ENCODE data around the gene SLBP. TPM values are rescaled to one million over a fixed set of nuclear protein-coding genes. Genes with fewer than 3 reads are reported as not detected.

SLBP gene
- total and polyA plus RNA-seq, 10 of the 15 experiments (the other 5 are each of a cell fraction or from before 2014, with no cell fraction given), result 94.4 to 278 (median 158) TPM

DNA sequence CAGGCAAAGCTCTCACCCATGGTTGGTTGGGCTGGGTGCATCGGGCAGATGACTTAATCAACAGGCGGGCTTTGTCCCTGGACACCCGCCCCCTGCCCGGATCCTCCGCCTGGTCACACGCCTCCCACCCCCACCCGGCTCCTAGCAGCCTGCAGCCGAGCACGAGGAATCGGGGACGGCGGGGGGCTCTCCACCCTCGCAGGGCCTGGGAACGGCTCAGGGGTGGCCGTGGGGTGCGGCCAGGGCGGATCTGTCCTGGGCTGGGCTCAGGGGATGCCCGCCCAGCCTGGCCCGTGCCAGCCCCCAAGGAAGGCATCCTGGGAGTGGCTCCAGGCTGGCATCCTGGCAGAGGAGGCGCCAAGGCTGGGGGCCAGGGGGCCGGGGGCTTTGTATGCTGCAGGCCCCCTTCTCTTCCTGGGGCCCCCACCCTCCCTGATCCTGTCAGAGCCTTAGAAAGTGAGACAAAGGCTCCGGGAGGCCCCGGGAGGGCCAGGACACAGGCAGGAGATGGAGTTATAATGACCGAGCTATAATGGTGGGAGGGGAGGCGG, 48.5 kb upstream of the SLBP start:
- TF ChIP-seq PAX8 (IDR thresholded peaks at IDR 0.05), result no peak
- no peak for TF ChIP-seq SRF (IDR thresholded peaks at IDR 0.05; ENCODE audit: low read depth in 2 of 2, low read length in 2 of 2)
- no peak for TF ChIP-seq YY1 (IDR thresholded peaks at IDR 0.05; ENCODE audit: low read depth, low read length)
- TF ChIP-seq, protein P1, sequence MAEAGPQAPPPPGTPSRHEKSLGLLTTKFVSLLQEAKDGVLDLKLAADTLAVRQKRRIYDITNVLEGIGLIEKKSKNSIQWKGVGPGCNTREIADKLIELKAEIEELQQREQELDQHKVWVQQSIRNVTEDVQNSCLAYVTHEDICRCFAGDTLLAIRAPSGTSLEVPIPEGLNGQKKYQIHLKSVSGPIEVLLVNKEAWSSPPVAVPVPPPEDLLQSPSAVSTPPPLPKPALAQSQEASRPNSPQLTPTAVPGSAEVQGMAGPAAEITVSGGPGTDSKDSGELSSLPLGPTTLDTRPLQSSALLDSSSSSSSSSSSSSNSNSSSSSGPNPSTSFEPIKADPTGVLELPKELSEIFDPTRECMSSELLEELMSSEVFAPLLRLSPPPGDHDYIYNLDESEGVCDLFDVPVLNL (IDR thresholded peaks at IDR 0.05; ENCODE audit: low read depth, low read length), result no peak
- TF ChIP-seq, protein P2, sequence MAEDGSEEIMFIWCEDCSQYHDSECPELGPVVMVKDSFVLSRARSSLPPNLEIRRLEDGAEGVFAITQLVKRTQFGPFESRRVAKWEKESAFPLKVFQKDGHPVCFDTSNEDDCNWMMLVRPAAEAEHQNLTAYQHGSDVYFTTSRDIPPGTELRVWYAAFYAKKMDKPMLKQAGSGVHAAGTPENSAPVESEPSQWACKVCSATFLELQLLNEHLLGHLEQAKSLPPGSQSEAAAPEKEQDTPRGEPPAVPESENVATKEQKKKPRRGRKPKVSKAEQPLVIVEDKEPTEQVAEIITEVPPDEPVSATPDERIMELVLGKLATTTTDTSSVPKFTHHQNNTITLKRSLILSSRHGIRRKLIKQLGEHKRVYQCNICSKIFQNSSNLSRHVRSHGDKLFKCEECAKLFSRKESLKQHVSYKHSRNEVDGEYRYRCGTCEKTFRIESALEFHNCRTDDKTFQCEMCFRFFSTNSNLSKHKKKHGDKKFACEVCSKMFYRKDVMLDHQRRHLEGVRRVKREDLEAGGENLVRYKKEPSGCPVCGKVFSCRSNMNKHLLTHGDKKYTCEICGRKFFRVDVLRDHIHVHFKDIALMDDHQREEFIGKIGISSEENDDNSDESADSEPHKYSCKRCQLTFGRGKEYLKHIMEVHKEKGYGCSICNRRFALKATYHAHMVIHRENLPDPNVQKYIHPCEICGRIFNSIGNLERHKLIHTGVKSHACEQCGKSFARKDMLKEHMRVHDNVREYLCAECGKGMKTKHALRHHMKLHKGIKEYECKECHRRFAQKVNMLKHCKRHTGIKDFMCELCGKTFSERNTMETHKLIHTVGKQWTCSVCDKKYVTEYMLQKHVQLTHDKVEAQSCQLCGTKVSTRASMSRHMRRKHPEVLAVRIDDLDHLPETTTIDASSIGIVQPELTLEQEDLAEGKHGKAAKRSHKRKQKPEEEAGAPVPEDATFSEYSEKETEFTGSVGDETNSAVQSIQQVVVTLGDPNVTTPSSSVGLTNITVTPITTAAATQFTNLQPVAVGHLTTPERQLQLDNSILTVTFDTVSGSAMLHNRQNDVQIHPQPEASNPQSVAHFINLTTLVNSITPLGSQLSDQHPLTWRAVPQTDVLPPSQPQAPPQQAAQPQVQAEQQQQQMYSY (CRISPR knock-in tag; IDR thresholded peaks at IDR 0.05), result no peak
- TF ChIP-seq KAT2A (conservative IDR thresholded peaks at IDR 0.05; ENCODE audit: control insufficient read depth, low read depth, low read length), result no peak
- no peak for TF ChIP-seq YBX1 (IDR thresholded peaks at IDR 0.05)
- SMC1A ChIA-PET (ENCODE audit: uncharacterized antibody, unreplicated experiment), result no interaction called here
- WGBS (ENCODE audit: insufficient coverage, insufficient replicate concordance, low lambda C conversion rate, missing lambda C conversion rate), result 67% methylated on average over 22 of the region's 25 CpGs

More for the DNA sequence above, 48.5 kb upstream of the SLBP start:
- Histone ChIP-seq H3K9me3 (replicated peaks; ENCODE audit: control insufficient read depth, insufficient read depth, low read length) (no peaks in the 10 kb centered on the region), H3K4me3 (no peak overlapping the region), H3K27me3 (replicated peaks in 1 of 2; ENCODE audit: control insufficient read depth in 2 of 2, insufficient read depth in 2 of 2, low read length in 1 of 2) (no peaks in the 10 kb centered on the region; a peak in 1 of 4 replicates), H3K27ac (ENCODE audit: control insufficient read depth, insufficient read depth) (no peak overlapping the region), H3K4me2 (ENCODE audit: control insufficient read depth, insufficient read depth) (no peak overlapping the region), H3K4me1 (ENCODE audit: control insufficient read depth, insufficient read depth, low read length) (no peaks in the 10 kb centered on the region), H4K20me1 (ENCODE audit: control insufficient read depth, insufficient read depth) (no peaks in the 10 kb centered on the region), H3K79me2 (ENCODE audit: control insufficient read depth, insufficient read depth, low read length) (no peaks in the 10 kb centered on the region), H2AFZ (ENCODE audit: control insufficient read depth, low read depth, low read length) (no peak overlapping the region), H3K36me3 (ENCODE audit: control insufficient read depth in 2 of 2, insufficient read depth in 2 of 2, low read length in 1 of 2) (no peaks in the 10 kb centered on the region), H3K9ac (ENCODE audit: control insufficient read depth, insufficient read depth, low read length) (no peak overlapping the region)
- RAD21 ChIA-PET (ENCODE audit: unreplicated experiment), result no interaction called here
- no peak for ATAC-seq
- DNase-seq (ENCODE audit: low read depth, low spot score), result no peak
- intact Hi-C loops (cut with micrococcal nuclease; ENCODE audit: unreplicated experiment), result no loop called here
- CTCF ChIA-PET, result interaction anchor here (1.3 kb wide), 1 partner anchor 67 kb away, joined by 3 read pairs; no protein-coding TSS in a partner anchor
- in situ Hi-C loops (cut with MboI), result no loop called here
- FAIRE-seq, result no peak
- BruUV-seq (replicated peaks), result no TSS peak
- POLR2A ChIA-PET, result no interaction called here

Data from GM12878 (cell line).